ENCODE data around the gene KCNMA1. TPM values are rescaled to one million over a fixed set of nuclear protein-coding genes. Genes with fewer than 3 reads are reported as not detected.
"Not testable (repeated sequence)": the region's sequence is repeated elsewhere in the genome, so short reads cannot be mapped to it uniquely, and the experiment has no call there.

Gene KCNMA1
- total RNA-seq, 1 donor from 2014 or later, result 0.39 TPM

DNA sequence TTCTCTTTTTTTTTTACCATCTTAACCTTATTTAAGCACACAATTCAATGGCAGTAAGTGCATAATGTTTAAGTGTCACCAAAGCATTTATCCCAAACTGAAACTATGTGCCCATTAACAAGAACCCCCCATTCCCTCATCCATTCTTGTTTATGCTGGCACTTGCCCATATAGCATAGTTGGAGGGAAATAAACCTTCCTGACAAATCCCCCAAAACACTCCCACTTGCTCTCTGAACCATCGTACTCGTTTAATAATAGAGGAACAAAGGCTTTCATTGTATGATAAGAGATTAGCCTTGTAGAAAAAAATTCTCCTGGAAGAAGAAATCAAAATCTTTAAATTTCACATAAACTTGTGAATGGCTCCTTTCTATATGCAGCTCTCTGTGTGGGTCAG, 26.4 kb upstream of the KCNMA1 start:
- intact Hi-C loops (cut with micrococcal nuclease), result no loop called here

DNA sequence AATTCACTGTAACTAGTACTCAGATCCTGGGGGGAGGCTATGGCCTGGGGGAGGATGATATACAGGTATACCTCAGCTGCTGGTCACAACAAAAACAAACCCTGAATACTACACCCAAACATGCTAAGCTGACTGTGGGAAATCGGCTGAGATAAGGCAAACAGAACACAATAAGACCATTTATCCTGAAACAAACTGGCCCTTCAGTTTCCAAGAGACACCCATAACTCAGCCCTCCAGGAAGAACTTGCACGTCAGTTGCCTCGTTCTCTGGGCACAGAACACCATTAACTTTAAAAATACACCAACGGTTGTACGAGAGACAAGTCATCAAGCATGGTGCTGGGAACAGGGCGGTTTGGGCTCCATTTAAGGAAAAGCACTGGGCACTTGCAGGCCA, 24.1 kb upstream of the KCNMA1 start:
- intact Hi-C loops (cut with micrococcal nuclease), result no loop called here

DNA sequence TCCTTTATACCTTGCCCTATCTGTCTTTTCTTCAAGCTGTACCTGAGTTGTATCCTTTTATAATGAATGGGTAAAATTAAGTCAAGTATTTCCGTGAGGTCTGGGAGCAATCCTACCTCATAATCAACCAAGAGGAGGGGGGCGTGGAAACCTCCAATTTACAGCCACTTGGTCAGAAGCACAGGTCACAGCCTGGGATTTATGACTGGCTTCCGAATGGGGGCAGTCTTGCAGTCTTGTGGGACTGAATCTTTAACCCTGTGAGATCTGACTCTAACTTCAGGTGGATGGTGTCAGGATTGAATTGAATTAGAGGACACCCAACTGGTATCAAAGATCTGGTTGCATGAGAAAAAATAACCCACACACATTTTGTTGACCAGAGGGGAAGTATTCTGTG, 23.5 kb upstream of the KCNMA1 start:
- intact Hi-C loops (cut with micrococcal nuclease), result no loop called here

DNA sequence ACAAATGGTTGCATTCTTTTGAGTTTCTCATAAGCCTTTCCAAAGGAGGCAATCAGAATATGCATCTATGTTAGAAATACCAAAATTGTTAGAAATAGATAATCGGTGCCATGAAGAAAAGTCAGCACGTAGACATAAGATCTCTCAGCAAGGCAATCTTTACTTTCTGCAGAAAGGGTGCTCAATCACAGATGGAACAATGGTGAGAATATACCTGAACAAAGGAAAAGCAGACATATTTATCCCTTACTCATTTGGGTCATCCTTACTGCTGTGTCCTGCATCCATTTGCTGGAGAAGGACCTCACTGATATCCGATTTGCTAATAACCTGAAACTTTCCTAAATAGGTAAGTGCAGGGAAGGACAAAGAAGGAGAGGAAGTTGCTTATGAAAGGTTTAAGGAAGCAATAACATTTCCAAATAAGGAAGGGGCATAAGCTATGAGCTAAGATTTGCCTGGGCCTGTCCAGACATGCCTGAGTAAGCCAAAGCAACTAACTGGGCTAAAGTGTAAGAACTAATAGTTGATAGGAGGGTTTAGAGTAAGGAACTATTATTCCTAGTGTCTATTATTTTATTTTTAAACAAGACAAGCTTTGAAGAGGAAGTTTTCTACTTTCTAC, 21.6 kb upstream of the KCNMA1 start:
- intact Hi-C loops (cut with micrococcal nuclease), result not testable (repeated sequence)

DNA sequence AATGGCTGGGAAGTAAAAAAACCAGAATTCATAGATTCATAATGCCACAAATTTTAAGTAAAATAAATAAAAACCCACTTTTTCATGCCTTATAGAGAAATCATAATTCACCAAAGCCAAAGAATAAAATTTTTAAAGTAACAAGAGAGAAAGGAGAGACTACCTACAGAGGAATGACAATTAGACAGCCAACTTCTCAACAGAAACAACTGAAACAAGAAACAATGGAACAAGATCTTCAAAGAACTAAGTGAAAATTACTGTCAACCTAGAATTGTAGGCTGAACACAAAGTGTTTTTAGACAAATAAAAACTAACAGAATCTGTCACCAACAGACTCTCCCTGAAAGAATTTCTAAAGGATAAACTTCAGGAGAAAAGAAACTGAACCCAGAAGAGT, 15.6 kb upstream of the KCNMA1 start:
- intact Hi-C loops (cut with micrococcal nuclease), result no loop called here

DNA sequence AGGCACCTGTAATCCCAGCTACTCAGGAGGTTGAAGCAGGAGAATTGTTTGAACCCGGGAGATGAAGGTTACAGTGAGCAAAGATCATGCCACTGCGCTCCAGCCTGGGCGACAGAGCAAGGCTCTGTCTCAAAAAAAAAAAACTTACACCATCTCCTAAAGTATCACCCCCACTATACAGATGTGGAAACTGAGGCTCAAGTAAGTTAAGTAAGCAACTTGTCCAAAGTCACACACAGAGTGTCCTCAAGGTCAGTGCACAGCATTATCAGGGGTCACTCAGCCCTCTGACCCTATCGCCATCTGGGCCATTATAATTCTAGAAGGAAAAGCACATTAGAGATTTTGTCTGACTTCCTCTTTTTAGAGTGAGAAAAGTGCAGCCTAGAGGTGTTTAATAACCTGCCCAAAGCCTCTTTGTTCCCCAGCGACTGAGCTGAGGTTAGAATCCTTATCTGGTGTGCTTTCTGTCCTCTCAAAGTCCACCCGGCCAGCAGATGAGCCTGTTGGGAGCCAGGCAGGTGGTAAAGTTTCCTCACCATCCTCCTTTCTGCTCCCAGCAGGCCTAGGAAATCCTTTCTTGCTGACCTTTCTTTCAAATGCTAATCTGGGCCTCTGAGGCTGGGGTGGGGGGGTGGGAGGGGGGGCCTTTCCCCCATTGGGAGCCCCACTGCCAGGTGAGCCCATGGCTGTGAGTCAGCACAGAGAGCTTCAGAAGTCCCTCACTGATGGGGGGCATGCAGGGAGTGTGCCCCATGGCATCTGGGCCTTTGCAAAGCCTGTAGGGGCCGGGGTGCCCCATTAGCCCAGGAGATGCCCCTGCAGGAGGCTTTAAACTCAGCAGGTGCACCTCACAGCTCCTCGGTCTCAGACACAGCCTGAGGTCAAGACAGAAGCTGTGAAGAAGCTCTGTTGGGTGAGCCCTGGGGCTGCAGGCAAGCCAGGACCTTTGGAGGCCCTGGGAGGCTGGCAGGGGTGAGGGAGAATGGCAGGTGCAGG, 12.0 kb upstream of the KCNMA1 start:
- intact Hi-C loops (cut with micrococcal nuclease), result no loop called here

DNA sequence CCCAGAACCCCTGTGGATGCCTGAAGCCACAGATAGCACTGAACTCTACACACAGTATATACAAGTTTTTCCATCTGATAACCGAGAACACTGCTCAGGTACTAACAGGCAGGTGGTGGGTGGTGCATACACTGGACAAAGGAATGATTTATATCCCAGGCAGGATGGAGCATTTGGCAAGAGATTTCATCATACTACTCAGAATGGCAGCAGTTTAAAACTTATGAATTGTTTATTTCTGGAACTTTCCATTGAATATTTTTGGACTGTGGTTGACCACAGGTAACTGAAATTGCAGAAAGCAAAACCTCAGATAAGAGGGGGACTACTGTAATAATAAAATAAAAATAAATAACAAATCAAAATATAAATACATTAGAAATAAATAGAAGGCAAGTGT, 10.9 kb upstream of the KCNMA1 start:
- intact Hi-C loops (cut with micrococcal nuclease), result no loop called here

GRCh38 chr10:77647543-77648293, 10.1 kb upstream of the KCNMA1 start:
- intact Hi-C loops (cut with micrococcal nuclease), result no loop called here

DNA sequence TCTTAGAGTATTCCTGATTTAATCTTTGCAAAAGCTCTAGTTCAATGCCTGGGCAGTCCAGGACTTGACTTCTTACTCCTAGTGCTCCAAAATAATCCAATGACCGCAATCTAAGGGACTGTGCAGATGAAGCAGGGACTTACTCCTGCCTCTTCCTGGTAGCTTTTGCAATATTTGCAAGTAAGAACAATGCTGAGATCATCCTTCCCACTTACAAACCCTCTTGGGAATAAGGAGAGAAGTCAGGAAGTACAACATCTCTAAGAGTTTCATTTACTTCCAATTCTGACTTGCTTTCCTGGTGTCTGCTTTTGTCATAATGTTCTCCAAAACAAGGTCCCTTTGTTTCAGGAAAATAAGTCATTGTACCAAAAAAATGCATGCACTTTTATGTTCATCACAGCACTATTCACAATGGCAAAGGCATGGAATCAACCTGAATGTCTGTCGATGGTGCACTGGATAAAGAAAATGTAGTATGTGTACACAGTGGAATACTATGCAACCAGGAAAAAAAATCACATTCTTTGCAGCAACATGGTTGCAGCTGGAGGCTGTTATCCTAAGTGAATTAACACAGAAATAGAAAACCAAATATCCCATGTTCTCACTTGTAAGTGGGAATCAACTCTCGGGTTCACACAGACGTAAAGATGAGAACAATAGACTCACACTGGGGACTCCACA, 7.1 kb upstream of the KCNMA1 start:
- intact Hi-C loops (cut with micrococcal nuclease), result loop anchor here (1.0 kb wide), 1 partner anchor 470 kb away; no protein-coding TSS in a partner anchor

GRCh38 chr10:77643795-77644468, 6.3 kb upstream of the KCNMA1 start:
- intact Hi-C loops (cut with micrococcal nuclease), result loop anchor here (1.0 to 2.0 kb wide), 2 partner anchors 393 to 470 kb away; no protein-coding TSS in a partner anchor

DNA sequence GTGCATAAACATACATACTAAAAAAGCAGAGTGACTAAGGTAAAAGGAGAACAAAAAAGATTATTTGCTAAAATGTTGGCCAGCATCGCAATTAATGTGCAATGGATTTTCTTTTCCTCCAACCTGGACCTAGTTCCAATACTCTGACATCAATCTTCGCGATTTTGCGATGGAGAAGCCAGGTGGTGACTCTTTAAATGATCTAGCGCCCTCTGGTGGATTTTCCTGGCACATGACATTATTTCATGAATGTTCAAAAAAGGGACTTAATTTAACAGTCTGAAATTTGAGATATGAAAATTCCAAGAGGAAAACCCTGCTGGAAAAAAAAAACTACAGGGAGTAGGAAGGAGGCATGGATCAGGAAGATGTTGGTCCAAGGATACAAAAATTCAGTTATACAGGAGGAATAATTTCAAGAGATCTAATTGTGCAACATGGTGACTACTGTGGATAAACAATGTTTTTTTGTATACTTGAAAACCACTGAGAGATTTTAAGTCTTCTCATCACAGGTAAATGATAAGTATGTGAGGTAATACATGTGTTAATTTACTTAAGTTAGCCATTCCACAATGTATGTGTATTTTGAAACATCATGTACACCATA, 4.3 kb upstream of the KCNMA1 start:
- intact Hi-C loops (cut with micrococcal nuclease), result loop anchor here (2.0 kb wide), 3 partner anchors 249 to 477 kb away; no protein-coding TSS in a partner anchor

DNA sequence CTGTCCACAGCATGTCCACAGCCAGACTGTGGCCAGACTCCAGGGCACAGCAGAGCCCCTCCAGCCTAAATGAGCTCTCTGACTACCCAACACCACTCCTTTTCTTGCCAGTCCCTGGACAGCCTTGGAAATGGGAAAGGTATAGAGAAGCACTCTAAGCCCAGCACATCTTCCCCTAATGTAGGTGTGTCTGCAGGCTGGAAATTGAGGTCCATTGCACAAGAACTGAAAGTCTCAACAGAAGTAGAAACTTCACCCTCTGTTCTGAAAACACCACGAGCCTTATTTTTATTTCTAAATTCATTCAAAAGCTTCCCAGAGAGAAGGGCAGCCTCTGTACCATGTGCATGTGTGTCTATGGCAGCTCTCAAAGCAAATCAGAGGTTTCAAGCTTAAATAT, 3.7 kb upstream of the KCNMA1 start:
- intact Hi-C loops (cut with micrococcal nuclease), result loop anchor here (2.0 kb wide), 2 partner anchors 249 to 477 kb away; no protein-coding TSS in a partner anchor

GRCh38 chr10:77640167-77640566, 2.6 kb upstream of the KCNMA1 start:
- intact Hi-C loops (cut with micrococcal nuclease), result loop anchor here (2.0 kb wide), 2 partner anchors 247 to 475 kb away; no protein-coding TSS in a partner anchor

GRCh38 chr10:77639756-77640155, 2.1 kb upstream of the KCNMA1 start:
- intact Hi-C loops (cut with micrococcal nuclease), result loop anchor here (2.0 kb wide), 2 partner anchors 247 to 475 kb away; no protein-coding TSS in a partner anchor

DNA sequence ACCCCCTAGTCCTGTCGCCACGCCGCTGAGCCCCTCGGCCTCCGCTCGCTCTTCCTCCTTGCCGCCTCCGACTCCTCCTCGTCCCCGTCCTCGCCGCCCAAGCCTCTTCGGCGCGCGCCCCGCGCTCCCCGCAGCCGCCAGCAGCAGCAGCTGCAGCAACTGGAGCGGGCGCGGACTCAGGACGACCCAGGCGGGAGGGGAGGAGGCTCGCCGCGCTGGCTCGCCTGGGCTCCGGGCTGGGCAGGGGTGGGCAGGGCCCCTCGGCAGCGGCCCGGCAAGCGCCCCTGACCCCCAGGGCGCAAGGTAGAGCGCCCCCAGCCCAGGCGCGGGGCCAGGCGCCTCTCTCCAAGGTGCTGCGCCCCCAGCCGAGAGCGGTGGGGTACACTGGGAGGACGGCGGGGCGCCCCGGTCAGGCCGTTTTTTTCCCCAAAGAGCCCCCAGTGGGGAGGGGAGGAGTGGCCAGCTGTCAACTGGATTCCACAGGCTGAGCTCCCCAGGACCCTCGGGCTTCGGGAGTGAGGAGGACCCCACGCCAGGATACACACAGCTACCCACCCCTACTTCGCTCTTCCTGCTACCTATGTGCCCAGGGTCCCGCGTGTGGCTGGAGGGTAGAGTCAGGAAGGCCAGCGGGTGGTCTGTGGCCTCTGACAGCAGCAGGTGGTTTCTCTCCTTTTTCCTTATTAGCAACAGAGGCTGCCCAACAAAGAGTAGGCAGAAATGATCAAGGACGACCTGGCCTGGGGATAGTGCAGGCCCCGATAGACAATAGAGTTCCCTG, 903 bp upstream of the KCNMA1 start:
- intact Hi-C loops (cut with micrococcal nuclease), result no loop called here

DNA sequence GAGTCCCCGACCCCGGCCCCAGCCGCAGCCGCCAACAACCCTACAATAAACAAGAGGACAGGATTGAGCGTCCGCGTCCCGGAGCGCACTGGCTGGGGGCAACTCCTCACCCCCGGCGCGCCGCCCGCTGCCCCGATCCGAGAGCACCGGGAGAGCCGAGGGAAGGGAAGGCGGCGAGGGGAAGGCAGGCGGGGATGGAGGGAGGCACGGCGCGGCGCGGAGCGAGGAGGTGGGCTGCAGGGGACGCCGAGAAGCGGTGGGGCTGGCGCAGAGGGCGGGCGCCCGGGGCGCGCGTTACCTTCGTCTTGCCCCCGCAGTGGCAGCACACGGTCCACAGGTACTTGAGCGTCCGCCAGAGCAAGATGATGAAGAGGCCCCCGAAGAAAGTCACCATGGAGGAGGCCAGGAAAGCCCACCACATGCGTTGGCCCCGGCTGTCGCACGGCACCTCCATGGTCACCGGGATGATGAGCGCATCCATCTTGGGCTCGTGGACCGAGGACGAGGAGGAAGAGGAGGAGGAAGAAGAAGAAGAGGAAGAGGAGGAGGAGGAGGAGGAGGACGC, 559 bp downstream of the KCNMA1 start:
- intact Hi-C loops (cut with micrococcal nuclease), result no loop called here

DNA sequence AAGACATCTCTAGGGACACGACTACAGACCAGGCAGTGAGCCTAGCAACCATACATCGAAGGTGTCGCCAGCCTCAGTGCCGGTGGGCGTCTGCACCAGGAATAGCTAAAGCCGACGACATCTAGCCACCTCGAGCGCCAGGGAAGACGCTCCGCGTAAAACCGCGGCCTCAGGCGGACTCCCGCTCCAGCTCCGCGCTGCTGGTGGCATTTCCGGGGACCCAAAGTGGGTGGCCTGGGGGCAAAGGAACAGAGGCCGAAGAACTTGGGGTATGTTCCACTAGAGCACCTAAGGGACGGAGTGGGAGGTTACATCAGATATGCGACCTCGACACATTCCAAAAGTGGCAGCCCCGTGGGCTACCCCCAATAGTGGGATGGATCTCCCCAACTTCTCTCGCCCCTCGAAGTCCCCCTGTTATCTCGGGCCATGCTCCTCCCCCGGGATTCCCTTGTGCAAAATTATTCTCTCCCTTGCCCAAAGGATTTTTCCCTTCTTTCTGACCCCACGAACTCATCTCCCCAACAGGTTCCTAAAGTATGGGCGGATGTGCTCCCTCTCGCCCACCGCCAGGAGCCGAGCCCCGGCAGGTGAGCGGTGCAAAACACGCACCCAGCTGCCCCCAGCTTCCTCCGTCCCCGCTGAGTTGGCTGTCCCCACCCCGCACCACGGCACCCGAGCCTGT, 1.2 kb downstream of the KCNMA1 start:
- intact Hi-C loops (cut with micrococcal nuclease), result no loop called here
